Measurements from ENCODE around the gene CAMK1G.

CAMK1G gene

GRCh38 chr1:209629621-209630382 is 46.3 kb downstream of the CAMK1G start:
- no peaks in the 10 kb centered on the region for H4K20me1 ChIP-seq (ENCODE audit: low read depth, low read length)
- no peak overlapping the region for H3K4me3 ChIP-seq (ENCODE audit: insufficient read depth, low read length, poor library complexity, severe bottlenecking)
- H3K36me3 ChIP-seq (ENCODE audit: low read length): no peaks in the 10 kb centered on the region
- H3K9ac ChIP-seq (ENCODE audit: low read length): no peak overlapping the region
- H3K4me2 ChIP-seq (ENCODE audit: low read depth, low read length, poor library complexity, severe bottlenecking): no peak overlapping the region
- H3K79me2 ChIP-seq (ENCODE audit: insufficient read depth, low read length): no peaks in the 10 kb centered on the region
- TF ChIP-seq, protein P1, sequence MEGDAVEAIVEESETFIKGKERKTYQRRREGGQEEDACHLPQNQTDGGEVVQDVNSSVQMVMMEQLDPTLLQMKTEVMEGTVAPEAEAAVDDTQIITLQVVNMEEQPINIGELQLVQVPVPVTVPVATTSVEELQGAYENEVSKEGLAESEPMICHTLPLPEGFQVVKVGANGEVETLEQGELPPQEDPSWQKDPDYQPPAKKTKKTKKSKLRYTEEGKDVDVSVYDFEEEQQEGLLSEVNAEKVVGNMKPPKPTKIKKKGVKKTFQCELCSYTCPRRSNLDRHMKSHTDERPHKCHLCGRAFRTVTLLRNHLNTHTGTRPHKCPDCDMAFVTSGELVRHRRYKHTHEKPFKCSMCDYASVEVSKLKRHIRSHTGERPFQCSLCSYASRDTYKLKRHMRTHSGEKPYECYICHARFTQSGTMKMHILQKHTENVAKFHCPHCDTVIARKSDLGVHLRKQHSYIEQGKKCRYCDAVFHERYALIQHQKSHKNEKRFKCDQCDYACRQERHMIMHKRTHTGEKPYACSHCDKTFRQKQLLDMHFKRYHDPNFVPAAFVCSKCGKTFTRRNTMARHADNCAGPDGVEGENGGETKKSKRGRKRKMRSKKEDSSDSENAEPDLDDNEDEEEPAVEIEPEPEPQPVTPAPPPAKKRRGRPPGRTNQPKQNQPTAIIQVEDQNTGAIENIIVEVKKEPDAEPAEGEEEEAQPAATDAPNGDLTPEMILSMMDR (IDR thresholded peaks at IDR 0.05; ENCODE audit: insufficient read depth, low read length, poor library complexity, severe bottlenecking): no peak
- no peaks in the 10 kb centered on the region for H3F3A ChIP-seq (ENCODE audit: insufficient read depth)
- H3K27me3 ChIP-seq (ENCODE audit: low read length): no peaks in the 10 kb centered on the region
- no peaks in the 10 kb centered on the region for H3K9me2 ChIP-seq (replicated peaks; ENCODE audit: insufficient read depth, low read length)
- no peak overlapping the region for H2AFZ ChIP-seq (ENCODE audit: low read depth, low read length, severe bottlenecking)
- no peaks in the 10 kb centered on the region for H3K9me3 ChIP-seq (ENCODE audit: insufficient read depth, low read length)
- no peak overlapping the region for H3K27ac ChIP-seq (ENCODE audit: low read depth, low read length)

DNA sequence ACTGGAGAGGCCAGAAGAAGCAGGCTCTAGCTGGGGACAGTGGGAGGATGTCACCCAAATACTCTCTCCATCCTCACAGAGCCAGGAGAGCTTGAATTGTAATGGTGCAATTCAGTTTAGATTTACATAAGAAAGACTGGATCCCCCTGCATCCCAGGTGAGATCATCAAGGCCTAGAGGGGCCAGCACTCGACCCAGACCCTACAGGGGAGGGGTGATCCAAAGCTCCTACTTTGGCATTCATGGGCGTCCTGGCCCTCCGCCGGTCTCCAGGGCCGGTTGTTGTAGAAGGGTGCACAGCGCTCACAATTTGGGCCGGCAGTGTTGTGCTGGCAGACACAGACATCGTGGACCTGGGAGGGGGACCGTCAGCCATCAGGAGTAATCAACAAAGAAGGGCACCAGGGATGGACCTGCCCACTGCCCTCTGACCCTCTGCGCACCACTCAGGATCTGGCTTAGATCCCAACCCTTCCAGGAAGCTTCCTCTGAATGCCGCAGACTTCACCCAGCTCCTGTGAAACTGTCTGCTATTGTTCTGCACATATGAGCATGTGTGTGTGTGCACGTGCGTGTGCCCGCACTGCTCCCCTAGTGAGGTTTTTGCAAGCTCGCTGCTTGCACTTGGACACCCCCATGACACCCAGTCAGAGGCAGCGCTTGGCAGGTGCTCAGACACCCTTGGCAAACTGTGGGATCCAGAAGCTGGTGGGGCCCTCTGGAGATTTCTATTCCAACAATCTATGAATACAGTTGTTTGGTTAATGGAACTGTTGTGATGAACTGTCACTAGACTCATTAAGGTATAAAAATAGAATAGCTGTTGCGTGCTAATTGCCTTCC is 47.1 kb downstream of the CAMK1G start:
- Histone ChIP-seq H3K9me2 (replicated peaks; ENCODE audit: insufficient read depth, low read length) (no peaks in the 10 kb centered on the region), H3K9ac (ENCODE audit: low read length) (no peak overlapping the region), H3K9me3 (ENCODE audit: insufficient read depth, low read length) (no peaks in the 10 kb centered on the region), H3K36me3 (ENCODE audit: low read length) (no peaks in the 10 kb centered on the region), H3K4me3 (ENCODE audit: insufficient read depth, low read length, poor library complexity, severe bottlenecking) (no peak overlapping the region), H3K27me3 (ENCODE audit: low read length) (no peaks in the 10 kb centered on the region), H3K27ac (ENCODE audit: low read depth, low read length) (no peak overlapping the region), H3F3A (ENCODE audit: insufficient read depth) (no peaks in the 10 kb centered on the region), H3K4me2 (ENCODE audit: low read depth, low read length, poor library complexity, severe bottlenecking) (no peak overlapping the region), H2AFZ (ENCODE audit: low read depth, low read length, severe bottlenecking) (no peak overlapping the region), H3K79me2 (ENCODE audit: insufficient read depth, low read length) (no peaks in the 10 kb centered on the region), H4K20me1 (ENCODE audit: low read depth, low read length) (no peaks in the 10 kb centered on the region)
- no peak for TF ChIP-seq EZH2phosphoT487 (conservative IDR thresholded peaks at IDR 0.05; ENCODE audit: low read length)
- TF ChIP-seq, protein P1 (IDR thresholded peaks at IDR 0.05; ENCODE audit: insufficient read depth, low read length, poor library complexity, severe bottlenecking): no peak

DNA sequence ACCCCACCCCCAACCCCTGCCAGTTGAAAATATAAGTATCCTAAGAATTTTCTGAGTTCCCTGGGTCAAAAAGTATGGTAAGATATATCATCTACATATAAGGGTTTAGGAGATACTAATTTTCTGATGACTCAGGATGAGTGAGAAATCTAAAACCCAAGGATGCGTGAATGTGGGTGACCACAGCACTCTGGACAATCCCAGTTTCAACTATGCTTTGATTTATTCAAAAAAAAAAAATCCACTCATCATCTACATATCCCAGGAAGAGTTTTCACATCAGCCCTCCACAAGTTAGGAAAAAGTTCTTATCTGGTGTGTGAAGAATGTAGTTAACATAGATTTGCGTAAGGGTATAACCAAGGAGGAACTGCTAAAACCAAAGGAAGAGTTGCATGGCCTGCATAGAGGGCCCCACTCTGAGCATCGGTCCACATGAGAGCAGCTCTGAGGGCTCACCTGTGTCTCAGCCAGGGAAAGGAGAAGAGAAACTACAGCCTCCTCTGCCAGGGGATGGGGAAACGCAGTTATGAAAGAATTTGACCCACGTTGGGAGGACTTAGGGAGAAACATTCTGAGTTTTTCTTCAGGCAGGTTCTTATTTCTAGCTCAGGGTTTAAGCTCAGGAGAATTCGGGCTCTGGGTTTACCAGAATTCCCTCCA is 50.0 kb downstream of the CAMK1G start:
- Histone ChIP-seq H3K9ac (ENCODE audit: low read length) (no peak overlapping the region), H2AFZ (ENCODE audit: low read depth, low read length, severe bottlenecking) (no peak overlapping the region), H3F3A (ENCODE audit: insufficient read depth) (no peaks in the 10 kb centered on the region), H3K4me2 (ENCODE audit: low read depth, low read length, poor library complexity, severe bottlenecking) (no peak overlapping the region), H4K20me1 (ENCODE audit: low read depth, low read length) (no peaks in the 10 kb centered on the region), H3K9me3 (ENCODE audit: insufficient read depth, low read length) (no peaks in the 10 kb centered on the region), H3K79me2 (ENCODE audit: insufficient read depth, low read length) (no peaks in the 10 kb centered on the region), H3K27ac (ENCODE audit: low read depth, low read length) (no peak overlapping the region), H3K4me3 (ENCODE audit: insufficient read depth, low read length, poor library complexity, severe bottlenecking) (no peak overlapping the region), H3K9me2 (replicated peaks; ENCODE audit: insufficient read depth, low read length) (no peaks in the 10 kb centered on the region), H3K27me3 (ENCODE audit: low read length) (no peaks in the 10 kb centered on the region), H3K36me3 (ENCODE audit: low read length) (no peaks in the 10 kb centered on the region)
- TF ChIP-seq EZH2phosphoT487 (conservative IDR thresholded peaks at IDR 0.05; ENCODE audit: low read length): no peak
- TF ChIP-seq, protein P1 (IDR thresholded peaks at IDR 0.05; ENCODE audit: insufficient read depth, low read length, poor library complexity, severe bottlenecking): no peak
